H9 (cell line): ENCODE measurements around the gene MSANTD1. TPM values are rescaled to one million over a fixed set of nuclear protein-coding genes. Genes with fewer than 3 reads are reported as not detected.

Experiments used
- DNase-seq: peaks from one replicate; pipeline ENCODE4 v3.0.0-alpha.2; 2017
- H2AFZ ChIP-seq: one replicate; pipeline ENCODE4 v1.6.1; 2013; ENCODE audit warnings: mild to moderate bottlenecking, low read length, control low read depth, moderate library complexity
- H2AK5ac ChIP-seq: 2 replicates; pipeline ENCODE4 v1.6.1; 2013; ENCODE audit warnings: low read length, control low read depth, mixed read lengths; ENCODE audit not compliant: insufficient read length
- H2BK120ac ChIP-seq: one replicate; pipeline ENCODE4 v1.6.1; 2013; ENCODE audit warnings: low read depth, mild to moderate bottlenecking, low read length, control low read depth, inconsistent platforms; ENCODE audit not compliant: poor library complexity, severe bottlenecking
- H2BK12ac ChIP-seq: 2 replicates; pipeline ENCODE4 v1.6.1; 2013; ENCODE audit warnings: low read length, control low read depth, mixed read lengths, low read depth; ENCODE audit not compliant: insufficient read length
- H2BK15ac ChIP-seq: 2 replicates; pipeline ENCODE4 v1.6.1; 2013; ENCODE audit warnings: low read depth, low read length, control low read depth
- H2BK20ac ChIP-seq: one replicate; pipeline ENCODE4 v1.6.1; 2013; ENCODE audit warnings: low read depth, mild to moderate bottlenecking, low read length, control low read depth, inconsistent platforms; ENCODE audit not compliant: poor library complexity, severe bottlenecking
- H2BK5ac ChIP-seq: 2 replicates; pipeline ENCODE4 v1.6.1; 2013; ENCODE audit warnings: low read length, control low read depth, mixed read lengths; ENCODE audit not compliant: insufficient read length
- H3K14ac ChIP-seq: 2 replicates; pipeline ENCODE4 v1.6.1; 2013; ENCODE audit warnings: low read length, control low read depth; ENCODE audit not compliant: insufficient read depth
- H3K18ac ChIP-seq: 2 replicates; pipeline ENCODE4 v1.6.1; 2013; ENCODE audit warnings: low read depth, mild to moderate bottlenecking, mixed read lengths, low read length, control low read depth; ENCODE audit not compliant: insufficient read length
- H3K23ac ChIP-seq: 2 replicates; pipeline ENCODE4 v1.6.1; 2013; ENCODE audit warnings: low read length, control low read depth, mixed read lengths, low read depth; ENCODE audit not compliant: insufficient read length
- H3K23me2 ChIP-seq: 2 replicates; pipeline ENCODE4 v1.6.1; 2013; ENCODE audit warnings: low read depth, mild to moderate bottlenecking, mixed read lengths, low read length, control low read depth; ENCODE audit not compliant: insufficient read length, poor library complexity, severe bottlenecking
- H3K27ac ChIP-seq: 2 replicates; pipeline ENCODE4 v1.5.1; 2013; ENCODE audit warnings: low read length, control low read depth, mixed read lengths, low read depth; ENCODE audit not compliant: insufficient read length
- H3K27me3 ChIP-seq: 2 replicates; pipeline ENCODE4 v1.6.1; 2013; ENCODE audit warnings: low read length, control low read depth, inconsistent platforms; ENCODE audit not compliant: insufficient read depth
- H3K4ac ChIP-seq: 2 replicates; pipeline ENCODE4 v1.6.1; 2013; ENCODE audit warnings: low read depth, mild to moderate bottlenecking, control low read depth, inconsistent platforms, low read length, moderate library complexity
- H3K4me1 ChIP-seq: 2 replicates; pipeline ENCODE4 v1.6.1; 2013; ENCODE audit warnings: low read length, control low read depth, inconsistent platforms; ENCODE audit not compliant: insufficient read depth
- H3K4me2 ChIP-seq: 2 replicates; pipeline ENCODE4 v1.6.1; 2013; ENCODE audit warnings: low read length, control low read depth, mixed read lengths; ENCODE audit not compliant: insufficient read length, insufficient read depth
- H3K56ac ChIP-seq: 2 replicates; pipeline ENCODE4 v1.6.1; 2013; ENCODE audit warnings: low read depth, mild to moderate bottlenecking, mixed read lengths, low read length, control low read depth; ENCODE audit not compliant: insufficient read length
- H3K79me1 ChIP-seq: 2 replicates; pipeline ENCODE4 v1.6.1; 2013; ENCODE audit warnings: low read depth, mild to moderate bottlenecking, moderate library complexity, low read length, control low read depth, inconsistent platforms; ENCODE audit not compliant: insufficient read depth, poor library complexity, severe bottlenecking
- H3K79me2 ChIP-seq: 2 replicates; pipeline ENCODE4 v1.6.1; 2013; ENCODE audit warnings: low read length, control low read depth, inconsistent platforms; ENCODE audit not compliant: insufficient read depth
- H3K9ac ChIP-seq: 2 replicates; pipeline ENCODE4 v1.6.1; 2013; ENCODE audit warnings: low read length, control low read depth, mixed read lengths; ENCODE audit not compliant: insufficient read length; ENCODE audit errors: extremely low read depth
- H3K9me3 ChIP-seq: one replicate; pipeline ENCODE4 v1.6.1; 2013; ENCODE audit warnings: low read depth, low read length, inconsistent platforms; ENCODE audit not compliant: control insufficient read depth
- H3T11ph ChIP-seq: one replicate; pipeline ENCODE4 v1.6.1; 2013; ENCODE audit warnings: mild to moderate bottlenecking, low read length, control low read depth, inconsistent platforms
- H4K20me1 ChIP-seq: one replicate; pipeline ENCODE4 v1.6.1; 2013; ENCODE audit not compliant: control insufficient read depth, insufficient read length, insufficient read depth
- H4K5ac ChIP-seq: 2 replicates; pipeline ENCODE4 v1.6.1; 2013; ENCODE audit warnings: low read depth, mild to moderate bottlenecking, mixed read lengths, low read length, control low read depth; ENCODE audit not compliant: insufficient read length
- H4K8ac ChIP-seq: replicated peaks from 2 replicates; pipeline ENCODE4 v1.6.1; 2013; ENCODE audit warnings: low read length, control low read depth, mixed read lengths, low read depth; ENCODE audit not compliant: insufficient read length
- H4K91ac ChIP-seq: 2 replicates; pipeline ENCODE4 v1.6.1; 2013; ENCODE audit warnings: low read depth, mild to moderate bottlenecking, moderate library complexity, mixed read lengths, low read length, control low read depth; ENCODE audit not compliant: insufficient read length
- H3K27ac Mint-ChIP-seq, 3 experiments: 2 replicates in 2 of 3; 3 replicates in 1 of 3; pipeline ENCODE4 v1.8.0; 2020 to 2021; ENCODE audit warnings: mixed read lengths in 3 of 3, mild to moderate bottlenecking in 1 of 3, moderate library complexity in 1 of 3
- H3K27me3 Mint-ChIP-seq: 2 replicates; pipeline ENCODE4 v1.8.0; 2021; ENCODE audit warnings: low read depth, mild to moderate bottlenecking, moderate library complexity, mixed read lengths
- H3K36me3 Mint-ChIP-seq, 3 experiments: 2 replicates in 2 of 3; 3 replicates in 1 of 3; pipeline ENCODE4 v1.8.0; 2020 to 2021; ENCODE audit warnings: low read depth in 3 of 3, mixed read lengths in 3 of 3; ENCODE audit not compliant: insufficient read depth in 1 of 3
- H3K4me1 Mint-ChIP-seq, 2 experiments: 2 replicates each; pipeline ENCODE4 v1.8.0; 2020; ENCODE audit warnings: mixed read lengths in 2 of 2
- H3K4me3 Mint-ChIP-seq, 2 experiments: 2 replicates in 1 of 2; 3 replicates in 1 of 2; pipeline ENCODE4 v1.8.0; 2020 to 2021; ENCODE audit warnings: mild to moderate bottlenecking in 2 of 2, mixed read lengths in 2 of 2, moderate library complexity in 1 of 2
- H3K9me3 Mint-ChIP-seq, 2 experiments: 2 replicates in 1 of 2; 3 replicates in 1 of 2; pipeline ENCODE4 v1.8.0; 2020; ENCODE audit warnings: mild to moderate bottlenecking in 2 of 2, mixed read lengths in 2 of 2, moderate library complexity in 1 of 2
- CTCF ChIP-seq: fragments of 200-600 bp; sonication (generic); conservative IDR thresholded peaks from 3 replicates; pipeline ENCODE4 v1.8.0; 2021; ENCODE audit warnings: antibody characterized with exemption, mild to moderate bottlenecking
- WGBS: extraction: QIAGEN DNeasy Blood & Tissue Kit; methylation state at CpG from one replicate; pipeline ENCODE4 v1.1.7; 2013; ENCODE audit warnings: missing lambda C conversion rate, low lambda C conversion rate, mixed read lengths; ENCODE audit not compliant: insufficient read length; ENCODE audit errors: extremely low coverage; 5-methylcytosine and 5-hydroxymethylcytosine counted together
- total RNA-seq: library from RNA; stranded (reverse); gene quantifications from 2 replicates; pipeline ENCODE4 v1.2.1, GENCODE V29; 2021

Gene MSANTD1
- total RNA-seq, 1 experiment from 2014 or later = 0.83 TPM

- H4K20me1 ChIP-seq = peaks cover 4% of the 10 kb centered on the region
- H2BK20ac ChIP-seq = no peak overlapping the region
- DNase-seq = no peak
- no peak overlapping the region; the same call in 1 of the 2 replicates for H2BK15ac ChIP-seq
- H3K4ac ChIP-seq = no peak overlapping the region
- H3T11ph ChIP-seq = no peak overlapping the region
- H2BK12ac ChIP-seq = no peak overlapping the region
- no CpG with 5 or more reads among the region's 20 CpGs for WGBS
- no peak overlapping the region for H4K91ac ChIP-seq
- no peaks in the 10 kb centered on the region for H3K79me2 ChIP-seq
- H2BK120ac ChIP-seq = no peak overlapping the region
- Mint-ChIP-seq H3K4me1 (peaks cover 4 to 13% of the 10 kb centered on the region in 2 experiments), H3K27me3 (no peaks in the 10 kb centered on the region; the same call in 1 of the 2 replicates), H3K36me3 (no peaks in the 10 kb centered on the region), H3K4me3 (no peak overlapping the region), H3K27ac (peak overlapping the region in 1 of 3 experiments; percentile 90; a peak in 1 of 7 replicates), H3K9me3 (no peaks in the 10 kb centered on the region)
- no peak overlapping the region for H3K9ac ChIP-seq
- H3K9me3 ChIP-seq = no peaks in the 10 kb centered on the region
- H4K8ac ChIP-seq = no peak overlapping the region
- H3K79me1 ChIP-seq = no peaks in the 10 kb centered on the region
- no peak overlapping the region for H3K23ac ChIP-seq
- no peak for TF ChIP-seq CTCF
- H3K14ac ChIP-seq = no peak overlapping the region; the same call in 1 of the 2 replicates
- H4K5ac ChIP-seq = no peak overlapping the region
- no peak overlapping the region for H3K27ac ChIP-seq
- H3K4me1 ChIP-seq = no peaks in the 10 kb centered on the region; the same call in 1 of the 2 replicates
- H2BK5ac ChIP-seq = no peak overlapping the region
- no peaks in the 10 kb centered on the region for H3K23me2 ChIP-seq
- H3K18ac ChIP-seq = no peak overlapping the region
- H3K27me3 ChIP-seq = no peaks in the 10 kb centered on the region
- no peak overlapping the region for H3K4me2 ChIP-seq
- H2AK5ac ChIP-seq = no peak overlapping the region
- no peak overlapping the region for H3K56ac ChIP-seq
- H2AFZ ChIP-seq = no peak overlapping the region
Measured at GRCh38 chr4:3249711-3250437, 915 bp downstream of the MSANTD1 start.
